Keratinocyte (primary cell): ENCODE data around the gene PARP3. TPM values are rescaled to one million over a fixed set of nuclear protein-coding genes. Genes with fewer than 3 reads are reported as not detected.

Experiments used
- DNase-seq: peaks from one replicate; pipeline ENCODE4 v3.0.0-alpha.2; 2011; ENCODE audit warnings: low read depth, missing footprints, low spot score
- FAIRE-seq: peaks from 2 replicates; lab custom pipeline; 2011; peaks lifted over from hg19 to GRCh38; lab: Jason Lieb, UNC
- H2AFZ ChIP-seq: 2 replicates; pipeline ENCODE4 v1.6.0; 2012; ENCODE audit warnings: low read length, control low read depth, inconsistent platforms; ENCODE audit not compliant: control insufficient read depth
- H3K27ac ChIP-seq: 2 replicates; pipeline ENCODE4 v1.5.1; 2011; ENCODE audit warnings: low read length; ENCODE audit not compliant: control insufficient read depth, insufficient read depth
- H3K27me3 ChIP-seq: 3 replicates; pipeline ENCODE4 v1.6.0; 2011; ENCODE audit warnings: low read length; ENCODE audit not compliant: control insufficient read depth, insufficient read depth; ENCODE audit errors: extremely low read depth
- H3K36me3 ChIP-seq, 2 experiments: 2 replicates in 1 of 2; 3 replicates in 1 of 2; pipeline ENCODE4 v1.5.1; 2011; ENCODE audit warnings: low read length in 2 of 2, mild to moderate bottlenecking in 1 of 2; ENCODE audit not compliant: control insufficient read depth in 2 of 2, insufficient read depth in 2 of 2; ENCODE audit errors: extremely low read depth in 1 of 2
- H3K4me1 ChIP-seq: 3 replicates; pipeline ENCODE4 v1.5.1; 2011; ENCODE audit warnings: low read length; ENCODE audit not compliant: control insufficient read depth, insufficient read depth; ENCODE audit errors: extremely low read depth
- H3K4me2 ChIP-seq: 3 replicates; pipeline ENCODE4 v1.6.0; 2011; ENCODE audit warnings: low read depth, low read length; ENCODE audit not compliant: control insufficient read depth, insufficient read depth; ENCODE audit errors: extremely low read depth
- H3K4me3 ChIP-seq, 3 experiments: fragments of 200-600 bp in 1 of 3; sonication (generic) in 1 of 3; 2 replicates in 2 of 3; 3 replicates in 1 of 3; pipeline ENCODE4 v1.5.1; 2011 to 2016; ENCODE audit warnings: low read length in 3 of 3, mild to moderate bottlenecking in 3 of 3, control low read depth in 2 of 3, inconsistent platforms in 1 of 3, low read depth in 1 of 3, mixed read lengths in 1 of 3, mixed run types in 1 of 3, moderate library complexity in 1 of 3; ENCODE audit not compliant: control insufficient read depth in 2 of 3, insufficient read depth in 2 of 3; ENCODE audit errors: extremely low read depth in 1 of 3
- H3K79me2 ChIP-seq: 2 replicates; pipeline ENCODE4 v1.6.0; 2012; ENCODE audit warnings: low read length; ENCODE audit not compliant: control insufficient read depth, insufficient read depth
- H3K9ac ChIP-seq: 3 replicates; pipeline ENCODE4 v1.6.0; 2011; ENCODE audit warnings: low read length; ENCODE audit not compliant: control insufficient read depth, insufficient read depth; ENCODE audit errors: extremely low read depth
- H3K9me1 ChIP-seq: 3 replicates; pipeline ENCODE4 v1.6.0; 2011; ENCODE audit warnings: low read length; ENCODE audit not compliant: control insufficient read depth, insufficient read depth; ENCODE audit errors: extremely low read depth
- H3K9me3 ChIP-seq: 2 replicates; pipeline ENCODE4 v1.5.1; 2012; ENCODE audit warnings: low read depth, low read length; ENCODE audit not compliant: control insufficient read depth
- H4K20me1 ChIP-seq: 3 replicates; pipeline ENCODE4 v1.6.0; 2011; ENCODE audit warnings: low read length; ENCODE audit not compliant: control insufficient read depth, insufficient read depth; ENCODE audit errors: extremely low read depth
- EZH2 ChIP-seq: IDR thresholded peaks from one replicate; pipeline ENCODE4 v1.6.1; 2012; ENCODE audit warnings: inconsistent platforms, mild to moderate bottlenecking, low read length, moderate library complexity
- dilution Hi-C: fragments of 300-500 bp; cut with MboI; formaldehyde crosslinking; loops from one replicate; pipeline ENCODE4 v1.7.0; 2020; ENCODE audit warnings: low sequenced_read_pairs; ENCODE audit not compliant: extremely low pct_ligation_motif_present
- polyA plus RNA-seq, 5 experiments: library from polyadenylated mRNA; depleted of rRNA in 3 of 5; stranded (reverse) in 3 of 5; stranded (forward) in 1 of 5; unstranded in 1 of 5; fragments of >200 nt; gene quantifications; 1 replicate in 1 of 5; 2 replicates in 3 of 5; 3 replicates in 1 of 5; pipeline versions ENCODE4 v1.2.1 to v1.2.3, GENCODE V29; 2011 to 2012; ENCODE audit warnings: missing spikeins in 2 of 5, low read depth in 1 of 5, low replicate concordance in 1 of 5
- TF ChIP-seq, protein P1 (sequence below), 3 experiments: IDR thresholded peaks in 1 of 3; conservative IDR thresholded peaks in 1 of 3; optimal IDR thresholded peaks in 1 of 3; 2 replicates in 2 of 3; 3 replicates in 1 of 3; pipeline versions ENCODE3 to v1.5.1; 2011; ENCODE audit warnings: low read length in 3 of 3, mild to moderate bottlenecking in 3 of 3, moderate library complexity in 2 of 3, control low read depth in 1 of 3, inconsistent platforms in 1 of 3; ENCODE audit not compliant: insufficient read depth in 2 of 3; ENCODE audit errors: extremely low read depth in 1 of 3

The PARP3 gene
- polyA plus RNA-seq, 1 donor (not counting 4 experiments of a cell fraction or from before 2014, with no cell fraction given): 6.4 TPM

GRCh38 chr3:51894939-51895338 lies 47.2 kb upstream of the PARP3 start:
- FAIRE-seq: no peak
- dilution Hi-C loops: no loop called here
- H2AFZ ChIP-seq: no peak overlapping the region
- no peak overlapping the region for H3K4me2 ChIP-seq
- H3K79me2 ChIP-seq: no peaks in the 10 kb centered on the region
- peaks cover 5% of the 10 kb centered on the region for H3K27me3 ChIP-seq
- H4K20me1 ChIP-seq: no peaks in the 10 kb centered on the region
- no peak overlapping the region for H3K27ac ChIP-seq
- H3K4me1 ChIP-seq: no peaks in the 10 kb centered on the region
- H3K4me3 ChIP-seq: no peak overlapping the region
- no peaks in the 10 kb centered on the region for H3K36me3 ChIP-seq
- no peak overlapping the region for H3K9ac ChIP-seq
- DNase-seq: no peak
- no peaks in the 10 kb centered on the region for H3K9me1 ChIP-seq
- H3K9me3 ChIP-seq: peaks cover 3% of the 10 kb centered on the region
- TF ChIP-seq, protein P1, sequence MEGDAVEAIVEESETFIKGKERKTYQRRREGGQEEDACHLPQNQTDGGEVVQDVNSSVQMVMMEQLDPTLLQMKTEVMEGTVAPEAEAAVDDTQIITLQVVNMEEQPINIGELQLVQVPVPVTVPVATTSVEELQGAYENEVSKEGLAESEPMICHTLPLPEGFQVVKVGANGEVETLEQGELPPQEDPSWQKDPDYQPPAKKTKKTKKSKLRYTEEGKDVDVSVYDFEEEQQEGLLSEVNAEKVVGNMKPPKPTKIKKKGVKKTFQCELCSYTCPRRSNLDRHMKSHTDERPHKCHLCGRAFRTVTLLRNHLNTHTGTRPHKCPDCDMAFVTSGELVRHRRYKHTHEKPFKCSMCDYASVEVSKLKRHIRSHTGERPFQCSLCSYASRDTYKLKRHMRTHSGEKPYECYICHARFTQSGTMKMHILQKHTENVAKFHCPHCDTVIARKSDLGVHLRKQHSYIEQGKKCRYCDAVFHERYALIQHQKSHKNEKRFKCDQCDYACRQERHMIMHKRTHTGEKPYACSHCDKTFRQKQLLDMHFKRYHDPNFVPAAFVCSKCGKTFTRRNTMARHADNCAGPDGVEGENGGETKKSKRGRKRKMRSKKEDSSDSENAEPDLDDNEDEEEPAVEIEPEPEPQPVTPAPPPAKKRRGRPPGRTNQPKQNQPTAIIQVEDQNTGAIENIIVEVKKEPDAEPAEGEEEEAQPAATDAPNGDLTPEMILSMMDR (optimal IDR thresholded peaks at IDR 0.05 in 1 of 3, IDR thresholded peaks at IDR 0.05 in 1 of 3, conservative IDR thresholded peaks at IDR 0.05 in 1 of 3; ENCODE audit: extremely low read depth in 1 of 3, insufficient read depth in 2 of 3, low read length in 3 of 3): no peak
- TF ChIP-seq EZH2: no peak

DNA sequence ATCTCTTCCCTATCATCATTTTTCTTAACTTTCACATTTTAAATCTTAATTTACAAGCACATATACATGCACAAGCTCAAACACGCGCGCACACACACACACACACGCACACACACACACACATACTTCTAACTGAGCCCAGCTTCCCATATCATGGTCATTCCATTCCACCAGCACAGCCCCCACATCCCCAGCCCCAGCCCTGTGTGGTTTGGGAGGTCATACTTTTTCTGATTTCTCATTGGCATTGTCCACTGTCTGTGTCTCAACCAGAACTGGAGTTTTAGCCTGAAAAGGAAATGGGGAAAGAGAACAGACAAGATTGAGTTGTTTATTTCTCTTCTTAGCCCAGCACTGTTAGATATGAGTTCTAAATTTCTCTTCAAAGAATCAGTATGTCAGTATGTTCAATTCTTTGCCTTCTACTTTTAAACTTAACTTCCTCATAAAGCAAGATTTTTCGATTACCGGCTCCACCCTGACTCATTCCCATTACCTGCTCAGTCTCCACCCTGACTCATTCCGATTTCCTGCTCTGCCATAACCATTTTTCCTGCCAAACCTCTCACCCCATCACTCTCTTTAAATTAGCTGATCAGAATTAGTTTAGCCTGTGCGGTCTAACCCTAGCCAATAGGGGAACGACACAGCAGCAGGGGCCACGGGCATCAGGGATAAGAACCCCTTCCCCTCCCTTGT lies 45.4 kb upstream of the PARP3 start:
- H2AFZ ChIP-seq: no peak overlapping the region
- no peak overlapping the region for H3K9ac ChIP-seq
- H3K36me3 ChIP-seq: no peaks in the 10 kb centered on the region
- no peaks in the 10 kb centered on the region for H4K20me1 ChIP-seq
- no peak overlapping the region for H3K4me2 ChIP-seq
- H3K27ac ChIP-seq: no peak overlapping the region
- dilution Hi-C loops: no loop called here
- no peak overlapping the region for H3K4me3 ChIP-seq
- peaks cover 3% of the 10 kb centered on the region for H3K9me3 ChIP-seq
- FAIRE-seq: no peak
- H3K27me3 ChIP-seq: no peaks in the 10 kb centered on the region
- TF ChIP-seq, protein P1 (optimal IDR thresholded peaks at IDR 0.05 in 1 of 3, IDR thresholded peaks at IDR 0.05 in 1 of 3, conservative IDR thresholded peaks at IDR 0.05 in 1 of 3; ENCODE audit: extremely low read depth in 1 of 3, insufficient read depth in 2 of 3, low read length in 3 of 3): no peak
- TF ChIP-seq EZH2: no peak
- no peak for DNase-seq
- H3K4me1 ChIP-seq: no peaks in the 10 kb centered on the region
- H3K79me2 ChIP-seq: no peaks in the 10 kb centered on the region
- no peaks in the 10 kb centered on the region for H3K9me1 ChIP-seq
